GM23338 (cell line): ENCODE results near the gene DNAJC6. TPM values are rescaled to one million over a fixed set of nuclear protein-coding genes. Genes with fewer than 3 reads are reported as not detected.

ENCODE experiments used
- ATAC-seq: fragments of 200-7000 bp; cut with Tn5 transposase; 3 replicates; pipeline ENCODE4 v1.9.1; 2020
- DNase-seq: peaks from one replicate; pipeline ENCODE4 v3.0.0-alpha.2; 2015; ENCODE audit warnings: low spot score
- H2AFZ ChIP-seq: fragments of 200-600 bp; sonication (generic); 2 replicates; pipeline ENCODE4 v1.8.0; 2016; ENCODE audit warnings: antibody characterized with exemption, mild to moderate bottlenecking, moderate library complexity
- H3F3A ChIP-seq: fragments of 200-600 bp; sonication (generic); replicated peaks from 2 replicates; pipeline ENCODE4 v1.8.0; 2017; ENCODE audit warnings: antibody characterized with exemption, mixed run types, low read depth
- H3K27ac ChIP-seq: fragments of 200-600 bp; sonication (generic); 2 replicates; pipeline ENCODE4 v1.6.1; 2016; ENCODE audit warnings: low read depth
- H3K27me3 ChIP-seq: fragments of 200-600 bp; sonication (generic); 2 replicates; pipeline ENCODE4 v1.8.0; 2016; ENCODE audit warnings: mild to moderate bottlenecking, mixed run types, moderate library complexity; ENCODE audit not compliant: insufficient read depth
- H3K36me3 ChIP-seq: fragments of 200-600 bp; sonication (generic); 2 replicates; pipeline ENCODE4 v1.8.0; 2016; ENCODE audit warnings: mild to moderate bottlenecking; ENCODE audit not compliant: insufficient read depth
- H3K4me1 ChIP-seq: fragments of 200-600 bp; sonication (generic); 2 replicates; pipeline ENCODE4 v1.8.0; 2016; ENCODE audit warnings: mild to moderate bottlenecking, moderate library complexity; ENCODE audit not compliant: insufficient read depth
- H3K4me2 ChIP-seq: fragments of 200-600 bp; sonication (generic); 2 replicates; pipeline ENCODE4 v1.7.1; 2017; ENCODE audit warnings: mixed run types
- H3K4me3 ChIP-seq: fragments of 200-600 bp; sonication (generic); 2 replicates; pipeline ENCODE4 v1.6.1; 2016; ENCODE audit warnings: mixed run types
- H3K79me2 ChIP-seq: fragments of 200-600 bp; sonication (generic); replicated peaks from 2 replicates; pipeline ENCODE4 v1.8.0; 2017; ENCODE audit warnings: mild to moderate bottlenecking; ENCODE audit not compliant: insufficient read depth
- H3K9me2 ChIP-seq: fragments of 200-600 bp; sonication (generic); 2 replicates; pipeline ENCODE4 v1.8.0; 2017; ENCODE audit not compliant: insufficient read depth
- H4K20me1 ChIP-seq: fragments of 200-600 bp; sonication (generic); replicated peaks from 2 replicates; pipeline ENCODE4 v1.8.0; 2017; ENCODE audit warnings: mild to moderate bottlenecking; ENCODE audit not compliant: insufficient read depth
- H3K27ac Mint-ChIP-seq: 2 replicates; pipeline ENCODE4 v1.8.0; 2020; ENCODE audit warnings: inconsistent platforms, mild to moderate bottlenecking, moderate library complexity, mixed read lengths
- H3K27me3 Mint-ChIP-seq: 3 replicates; pipeline ENCODE4 v1.8.0; 2022; ENCODE audit warnings: low read depth, mild to moderate bottlenecking, moderate library complexity, mixed read lengths, inconsistent platforms; ENCODE audit not compliant: insufficient read depth, poor library complexity
- H3K36me3 Mint-ChIP-seq: 3 replicates; pipeline ENCODE4 v1.8.0; 2021; ENCODE audit warnings: low read depth, mild to moderate bottlenecking, inconsistent platforms, moderate library complexity, mixed read lengths
- H3K4me1 Mint-ChIP-seq: 3 replicates; pipeline ENCODE4 v1.8.0; 2020; ENCODE audit warnings: mild to moderate bottlenecking, inconsistent platforms, mixed read lengths
- H3K4me3 Mint-ChIP-seq: 3 replicates; pipeline ENCODE4 v1.8.0; 2021; ENCODE audit warnings: moderate library complexity, mild to moderate bottlenecking, inconsistent platforms, mixed read lengths
- H3K9me3 Mint-ChIP-seq: 3 replicates; pipeline ENCODE4 v1.8.0; 2020; ENCODE audit warnings: moderate library complexity, mild to moderate bottlenecking, inconsistent platforms, mixed read lengths
- CREB1 ChIP-seq: fragments of 250-450 bp; sonication (Bioruptor Pico); IDR thresholded peaks from 2 replicates; pipeline ENCODE4 v1.5.0; 2020; ENCODE audit warnings: low read depth, mild to moderate bottlenecking, moderate library complexity
- CTCF ChIP-seq, 2 experiments: fragments of 200-600 bp in 1 of 2; sonication (generic) in 1 of 2; conservative IDR thresholded peaks; 2 replicates each; pipeline versions ENCODE4 v1.5.1 to v1.6.1; 2016 to 2017; ENCODE audit warnings: antibody characterized with exemption in 2 of 2, low read depth in 2 of 2, mild to moderate bottlenecking in 2 of 2, moderate library complexity in 1 of 2
- ETS1 ChIP-seq: IDR thresholded peaks from 2 replicates; pipeline ENCODE4 v1.6.1; 2016; ENCODE audit warnings: antibody characterized with exemption
- EZH2 ChIP-seq: fragments of 200-600 bp; sonication (generic); IDR thresholded peaks from one replicate; pipeline ENCODE4 v1.8.0; 2017; ENCODE audit warnings: antibody characterized with exemption, mild to moderate bottlenecking, low read depth; ENCODE audit not compliant: unreplicated experiment
- EZH2phosphoT487 ChIP-seq: fragments of 200-600 bp; sonication (generic); IDR thresholded peaks from one replicate; pipeline ENCODE4 v1.8.1; 2018; ENCODE audit warnings: antibody characterized with exemption; ENCODE audit not compliant: unreplicated experiment
- JUNB ChIP-seq: IDR thresholded peaks from one replicate; pipeline ENCODE4 v1.6.1; 2016; ENCODE audit warnings: antibody characterized with exemption; ENCODE audit not compliant: unreplicated experiment
- NANOG ChIP-seq: IDR thresholded peaks from 2 replicates; pipeline ENCODE4 v1.6.1; 2016; ENCODE audit warnings: antibody characterized with exemption, borderline replicate concordance
- POLR2AphosphoS5 ChIP-seq: IDR thresholded peaks from 2 replicates; pipeline ENCODE4 v1.6.1; 2016; ENCODE audit warnings: antibody characterized with exemption, low read depth
- REST ChIP-seq: IDR thresholded peaks from one replicate; pipeline ENCODE4 v1.6.1; 2018; ENCODE audit warnings: antibody characterized with exemption; ENCODE audit not compliant: unreplicated experiment
- STAT1 ChIP-seq: IDR thresholded peaks from one replicate; pipeline ENCODE4 v1.6.1; 2016; ENCODE audit warnings: antibody characterized with exemption; ENCODE audit not compliant: unreplicated experiment
- ZNF114 ChIP-seq: fragments of 250-450 bp; sonication (Bioruptor Pico); IDR thresholded peaks from 2 replicates; pipeline ENCODE4 v1.5.0; 2020; ENCODE audit warnings: mild to moderate bottlenecking, moderate library complexity
- ZNF331 ChIP-seq: fragments of 250-450 bp; sonication (Bioruptor Pico); IDR thresholded peaks from 2 replicates; pipeline ENCODE4 v1.5.0; 2020; ENCODE audit warnings: low read depth, mild to moderate bottlenecking, moderate library complexity
- ZNF462 ChIP-seq: fragments of 250-450 bp; sonication (Bioruptor Pico); IDR thresholded peaks from 2 replicates; pipeline ENCODE4 v1.5.0; 2020; ENCODE audit warnings: mild to moderate bottlenecking, moderate library complexity
- polyA plus RNA-seq: library from polyadenylated mRNA; unstranded; fragments of >200 nt; fragmentation: Nextera tagmentation; extraction: Ambion mirVana; gene quantifications from 2 replicates; pipeline ENCODE4 v1.2.1, GENCODE V29; 2016
- total RNA-seq: library from RNA; depleted of rRNA; stranded (reverse); fragments of >200 nt; shearing (Covaris generic); gene quantifications from 2 replicates; pipeline ENCODE4 v1.2.3, GENCODE V29; 2014

DNAJC6 gene
- total and polyA plus RNA-seq, 2 experiments from 2014 or later = 2.4 to 7.4 TPM

GRCh38 chr1:65437616-65438015, 128.3 kb downstream of the DNAJC6 start:
- Histone ChIP-seq H3K27ac (no peak overlapping the region), H4K20me1 (no peaks in the 10 kb centered on the region), H3K9me2 (no peaks in the 10 kb centered on the region), H3K4me1 (peaks cover 26% of the 10 kb centered on the region), H3K27me3 (no peaks in the 10 kb centered on the region), H3F3A (no peaks in the 10 kb centered on the region), H3K79me2 (no peaks in the 10 kb centered on the region), H3K36me3 (no peaks in the 10 kb centered on the region), H2AFZ (no peak overlapping the region), H3K4me2 (no peak overlapping the region), H3K4me3 (no peak overlapping the region)
- Mint-ChIP-seq H3K27ac (no peak overlapping the region), H3K4me1 (peaks cover 35% of the 10 kb centered on the region), H3K36me3 (peaks cover 15% of the 10 kb centered on the region; the same call in 2 of the 3 replicates), H3K9me3 (peaks cover 13% of the 10 kb centered on the region), H3K27me3 (peaks cover 2% of the 10 kb centered on the region), H3K4me3 (no peak overlapping the region)
- no peak for ATAC-seq
- TF ChIP-seq ZNF331 (no peak), ZNF114 (CRISPR knock-in tag) (no peak), EZH2phosphoT487 (no peak), EZH2 (no peak), CTCF (conservative IDR thresholded peaks at IDR 0.05; ENCODE audit: low read depth in 2 of 2) (no peak), CREB1 (CRISPR knock-in tag) (no peak), ETS1 (no peak), STAT1 (no peak), ZNF462 (no peak), POLR2AphosphoS5 (no peak), REST (no peak), JUNB (no peak), NANOG (no peak)
- DNase-seq = no peak
